ENCODE data around the gene PANK4.

Gene PANK4

DNA sequence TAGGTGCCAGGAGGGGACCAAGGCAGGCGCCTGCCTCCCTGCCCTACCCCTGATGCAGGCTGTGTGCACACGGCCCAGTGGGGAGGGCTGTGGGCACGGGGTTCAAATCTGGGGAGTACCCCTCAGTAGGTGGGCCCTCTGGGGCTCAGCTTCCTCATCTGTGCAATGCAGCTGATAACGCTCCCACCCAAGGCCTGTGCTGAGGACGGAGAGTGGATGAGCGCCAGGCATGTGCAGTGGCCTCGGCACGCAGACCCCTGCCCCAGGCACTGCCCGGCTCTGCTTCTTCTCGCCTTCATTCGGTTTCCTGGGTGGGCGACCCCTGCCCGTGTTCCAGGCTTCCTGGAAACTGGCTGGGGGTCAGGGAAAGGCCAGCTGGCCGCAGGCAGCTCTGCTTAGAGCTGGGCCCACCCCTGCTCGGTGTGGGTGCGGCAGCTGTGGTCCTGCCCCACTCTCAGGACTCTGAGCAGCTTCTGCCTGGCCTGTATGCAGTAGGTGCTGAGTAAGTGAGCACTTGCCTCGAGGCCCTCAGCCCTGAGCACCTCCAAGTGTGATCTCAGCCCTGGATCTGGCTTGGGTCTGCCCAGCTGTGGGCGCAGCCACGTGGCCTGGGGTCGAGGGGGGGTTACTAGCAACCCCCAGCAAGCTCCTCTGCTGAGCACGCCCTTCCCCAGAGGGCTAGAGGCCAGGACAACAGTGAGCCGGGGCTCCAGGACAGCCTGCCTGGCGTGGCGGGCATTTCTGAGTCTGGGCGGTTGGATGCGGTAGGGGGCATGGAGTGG lies 17.9 kb upstream of the PANK4 start:
- no peak for DNase-seq

DNA sequence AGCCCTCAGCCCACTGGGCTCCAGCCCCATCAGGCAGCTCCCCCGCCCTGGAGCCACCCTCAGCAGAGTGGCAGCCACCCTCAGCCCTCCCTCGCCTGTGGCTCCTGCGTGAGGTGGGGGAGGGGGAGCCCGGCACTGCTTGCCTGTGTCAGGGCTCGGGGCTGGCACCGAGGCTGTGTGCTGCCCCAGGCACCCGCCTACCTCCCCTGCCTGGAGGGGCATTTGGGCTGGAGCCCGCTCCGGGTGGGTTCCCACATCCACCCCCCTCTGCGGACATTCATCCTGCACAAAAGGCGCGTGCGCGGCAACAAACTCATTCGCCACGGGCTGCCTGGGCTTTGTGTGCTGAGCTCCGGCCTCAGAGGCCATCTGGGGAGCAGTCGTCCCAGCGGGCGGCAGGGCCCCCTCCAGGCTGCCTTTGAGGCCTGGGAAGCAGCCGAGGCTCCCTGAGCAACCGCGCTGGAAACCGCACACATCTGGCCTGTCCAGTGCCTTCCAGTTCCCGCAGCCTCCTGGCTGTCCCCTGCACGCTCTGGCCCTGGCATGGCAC lies 17.2 kb upstream of the PANK4 start:
- peak; percentile 68 for DNase-seq

DNA sequence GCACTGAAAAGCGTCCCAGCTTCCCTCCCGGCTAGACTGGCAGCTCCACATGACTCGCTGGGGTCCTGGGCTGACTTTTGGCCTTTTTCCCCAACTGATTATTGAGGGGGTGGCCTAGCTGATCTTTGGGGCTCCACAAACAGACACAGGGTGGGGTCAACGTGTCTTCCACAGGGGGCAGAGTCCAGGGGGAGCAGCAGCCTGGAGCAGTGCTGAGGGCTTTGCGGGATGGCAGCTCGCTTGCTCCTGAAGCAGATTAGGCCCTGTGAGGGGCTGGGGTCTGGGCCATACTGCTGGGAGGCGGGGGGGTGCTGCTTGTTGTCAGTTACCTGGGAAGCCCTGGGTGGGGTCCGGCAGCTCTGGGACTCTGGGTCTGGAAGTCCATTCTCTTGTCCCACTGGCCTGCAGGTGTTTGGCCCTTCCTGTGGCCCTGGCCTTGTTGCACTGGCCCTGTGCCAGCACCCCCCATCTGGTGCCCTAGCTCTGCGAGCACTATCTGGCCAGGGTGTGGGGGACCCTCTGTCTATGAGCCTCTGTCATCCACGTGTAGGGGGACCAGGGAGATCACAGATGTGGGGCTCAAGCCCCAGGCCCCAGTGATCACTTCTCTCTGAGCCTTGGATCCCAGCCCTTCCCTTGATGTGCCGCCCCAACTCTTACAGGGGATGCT lies 16.0 kb upstream of the PANK4 start:
- no peak for DNase-seq

DNA sequence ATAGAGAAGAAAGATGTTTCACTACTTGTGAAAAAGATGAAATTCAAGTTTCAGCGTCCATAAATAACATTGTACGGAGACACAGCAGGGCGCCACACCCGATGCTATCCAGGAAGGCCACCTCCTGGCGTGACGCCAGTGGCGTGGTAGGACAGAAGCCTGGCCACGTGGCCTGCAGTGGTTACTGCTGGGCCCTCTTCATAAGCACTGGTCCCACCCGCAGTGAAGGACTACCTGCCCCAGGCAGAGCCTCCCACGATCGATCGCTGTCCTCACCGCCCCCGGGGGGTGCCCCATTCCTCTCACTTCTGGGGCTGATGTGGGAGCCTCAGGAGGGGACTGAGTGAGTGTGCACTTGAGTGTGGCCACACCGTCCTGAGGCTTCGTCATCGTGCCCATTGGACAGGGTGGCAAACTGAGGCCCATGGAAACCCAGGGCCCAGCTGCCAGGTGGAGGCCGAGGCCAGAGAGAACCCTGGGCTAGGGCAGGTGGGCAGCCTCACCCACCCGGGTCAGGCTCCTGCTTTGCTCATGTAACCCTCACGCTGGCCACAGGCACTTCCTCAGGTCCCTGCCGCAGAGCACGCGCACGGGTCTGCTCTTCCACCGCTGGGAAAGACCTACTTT lies 15.3 kb upstream of the PANK4 start:
- no peak for DNase-seq

DNA sequence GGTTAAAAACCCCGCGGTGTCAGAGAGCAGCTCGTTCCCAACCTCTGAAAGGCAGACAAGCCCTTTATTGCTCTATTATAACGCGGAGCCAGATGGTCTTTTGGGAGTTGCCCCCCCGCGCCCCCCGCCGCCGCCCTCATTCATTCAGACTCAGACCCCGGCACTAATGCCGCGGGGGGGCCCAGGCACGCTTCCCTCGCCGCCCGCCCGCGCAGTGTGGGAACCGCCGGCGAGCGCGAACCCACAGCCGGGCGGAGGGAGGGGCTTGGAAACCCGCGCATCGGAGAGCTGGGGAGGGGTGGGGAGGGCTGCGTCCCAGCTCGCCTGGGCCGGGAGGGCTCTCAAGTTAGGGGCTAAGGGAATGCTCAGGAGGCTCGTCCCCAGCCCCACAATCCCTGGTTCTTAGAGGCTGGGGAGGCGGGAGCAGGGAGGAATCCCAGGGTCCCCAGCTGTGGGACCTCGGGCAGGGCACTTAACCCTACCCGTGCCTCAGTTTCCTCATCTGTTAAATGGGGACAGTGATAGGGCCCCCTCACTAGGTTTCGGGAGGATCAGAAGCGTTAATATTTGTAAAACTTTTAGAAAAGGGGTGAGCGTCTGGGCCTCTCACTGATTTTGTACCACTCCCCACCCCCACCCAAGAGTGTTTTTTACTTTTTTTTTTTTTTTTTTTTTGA lies 14.6 kb upstream of the PANK4 start:
- no peak for DNase-seq

DNA sequence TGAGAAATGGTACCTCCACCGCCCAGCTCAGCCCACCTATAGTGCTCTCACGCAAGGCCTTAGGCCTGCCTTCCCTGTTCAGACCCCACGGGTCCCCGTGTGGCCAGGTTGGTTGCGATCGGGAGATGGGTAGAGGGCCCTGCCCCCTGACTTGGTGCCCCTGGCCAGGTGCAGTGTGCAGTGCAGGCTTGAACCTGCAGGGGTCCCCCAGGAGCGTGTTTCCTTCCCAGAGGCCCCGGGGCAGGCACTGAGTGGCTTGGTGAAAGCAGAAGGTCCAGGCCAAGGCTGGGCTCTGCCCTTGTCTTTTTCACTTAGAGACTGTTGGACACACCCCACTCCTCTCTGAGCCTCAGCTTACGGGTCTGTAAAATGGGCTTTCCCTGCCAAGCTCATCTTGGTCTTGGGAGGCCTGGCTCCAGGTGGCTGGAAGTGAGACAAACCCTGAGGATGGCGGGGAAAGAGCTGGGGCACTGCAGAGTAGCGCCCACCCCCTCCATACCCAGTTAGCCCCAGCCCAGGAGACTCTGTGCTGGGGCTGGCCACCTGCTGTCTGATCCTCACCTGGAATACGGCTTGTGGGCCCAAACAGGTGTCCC lies 13.0 kb upstream of the PANK4 start:
- no peak for DNase-seq

DNA sequence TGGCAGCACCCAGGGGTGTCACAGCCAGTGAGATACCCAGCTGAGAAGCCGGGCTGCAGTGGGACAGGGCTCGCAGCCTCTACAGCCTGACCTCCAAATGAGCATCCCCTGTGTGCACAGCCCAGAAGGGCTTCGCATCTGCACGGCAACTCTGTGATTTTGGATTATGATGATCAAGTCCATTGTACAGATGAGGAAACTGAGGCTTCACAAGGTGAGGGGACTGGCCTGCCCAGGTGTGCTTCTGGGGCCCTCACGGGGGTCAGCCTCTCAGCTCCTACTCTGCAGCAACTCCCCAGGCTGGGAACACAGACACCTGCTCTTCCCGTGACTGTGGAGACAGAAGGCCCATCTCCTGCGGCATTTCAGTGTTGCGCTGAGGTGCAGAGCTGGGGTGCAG lies 12.5 kb upstream of the PANK4 start:
- DNase-seq = no peak

DNA sequence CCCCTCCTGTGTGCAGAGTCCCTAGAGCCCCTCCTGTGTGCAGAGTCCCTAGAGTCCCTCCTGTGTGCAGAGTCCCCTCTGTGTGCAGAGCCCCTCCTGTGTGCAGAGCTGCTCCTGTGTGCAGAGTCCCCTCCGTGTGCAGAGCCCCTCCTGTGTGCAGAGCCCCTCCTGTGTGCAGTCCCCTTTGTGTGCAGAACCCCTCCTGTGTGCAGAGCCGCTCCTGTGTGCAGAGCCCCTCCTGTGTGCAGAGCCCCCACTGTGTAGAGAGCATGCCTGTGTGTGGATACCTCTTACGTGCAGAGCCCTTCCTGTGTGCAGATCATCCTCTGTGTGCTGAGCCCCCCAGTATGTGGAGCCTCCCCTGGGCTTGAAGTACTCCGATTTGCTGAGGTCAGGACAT lies 12.0 kb upstream of the PANK4 start:
- DNase-seq = no peak

DNA sequence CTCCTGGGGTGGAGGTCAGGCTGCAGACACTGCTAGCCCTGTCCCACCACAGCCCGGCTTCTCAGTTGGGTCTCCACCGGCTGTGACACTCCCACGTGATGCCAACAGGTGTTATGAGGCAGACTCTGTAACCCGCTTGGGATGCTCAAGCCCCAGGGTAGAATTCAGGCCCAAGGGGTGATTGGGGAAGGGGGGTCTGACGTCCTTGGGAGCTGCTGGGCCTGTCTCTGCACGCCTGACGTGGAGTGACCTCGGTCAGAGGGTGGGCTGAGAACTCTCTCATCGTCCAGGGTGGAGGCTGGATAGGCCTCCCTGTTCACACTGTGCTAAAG lies 11.4 kb upstream of the PANK4 start:
- DNase-seq = no peak

DNA sequence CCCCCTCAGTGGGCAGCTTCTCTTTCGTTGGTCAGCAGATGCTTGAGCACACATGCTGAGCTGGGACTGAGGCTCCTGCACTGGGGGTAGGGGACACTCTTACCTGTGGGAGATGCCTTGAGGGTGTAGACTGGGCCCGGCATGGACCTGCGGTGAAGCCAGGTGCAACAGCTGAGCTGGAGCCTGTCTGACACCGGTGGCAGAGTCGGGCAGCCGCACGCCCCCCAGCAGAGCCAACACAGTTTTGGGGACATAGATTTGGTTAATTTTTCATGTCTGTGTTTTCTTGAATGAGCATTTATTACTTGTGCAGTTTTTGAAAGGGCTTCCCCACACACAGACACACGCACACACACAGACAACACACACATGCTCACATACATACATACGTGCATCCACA lies 9.6 kb upstream of the PANK4 start:
- DNase-seq = no peak

DNA sequence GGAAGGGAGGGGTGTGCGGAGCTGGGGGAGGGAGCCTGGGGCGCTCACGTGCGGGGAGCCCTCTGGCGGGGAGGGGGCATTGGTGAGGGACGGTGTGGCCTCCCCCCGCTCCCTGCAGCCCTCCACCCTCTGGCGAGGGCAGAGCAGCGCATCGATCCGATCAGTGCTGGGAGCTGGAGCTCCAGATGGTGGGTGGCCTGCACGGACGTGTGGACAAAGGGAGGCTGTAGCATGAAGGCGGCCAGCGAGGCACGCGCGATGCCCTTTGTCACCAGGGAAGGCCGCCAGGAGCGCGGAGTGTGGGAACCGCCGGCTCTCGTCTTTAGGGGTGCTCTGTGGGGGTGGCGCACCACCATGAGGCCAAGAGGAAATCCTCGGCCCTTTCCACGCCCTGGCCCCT lies 9.1 kb upstream of the PANK4 start:
- no peak for DNase-seq

DNA sequence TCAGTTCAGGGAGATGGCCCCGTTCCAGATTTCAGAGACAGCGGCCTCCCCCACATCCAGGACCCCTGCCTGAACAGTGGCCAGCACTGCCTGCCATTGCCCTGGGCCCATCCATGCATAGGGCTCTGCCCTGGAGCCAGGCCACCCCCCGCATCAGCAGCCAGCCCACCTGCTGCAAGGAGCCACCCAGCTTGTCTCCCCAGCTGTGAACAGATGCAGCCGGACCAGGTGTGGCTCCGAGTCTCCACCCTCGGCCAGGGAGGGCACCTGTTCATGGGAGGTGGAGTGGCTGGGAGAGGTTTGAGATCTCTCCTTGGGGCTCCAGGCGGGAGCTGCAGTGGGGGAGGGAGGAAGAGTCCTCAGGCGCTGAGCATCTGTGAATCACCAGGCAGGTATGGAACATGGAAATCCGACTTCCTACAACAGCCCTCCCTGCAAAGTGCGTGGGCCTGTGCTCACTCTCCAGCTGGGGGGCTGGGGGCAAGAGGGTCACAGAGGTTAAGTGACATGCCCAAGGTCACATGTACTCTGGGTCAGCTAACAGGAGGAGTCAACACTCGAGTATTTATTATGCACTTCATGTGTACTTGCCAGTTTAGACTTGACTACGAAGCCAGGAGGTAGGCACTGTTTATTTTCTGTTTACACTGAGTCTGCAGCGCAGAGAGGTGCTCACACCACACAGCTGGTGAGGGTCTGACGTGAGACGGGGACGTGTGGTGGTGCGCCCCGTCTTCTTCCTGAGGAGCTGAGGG lies 8.5 kb upstream of the PANK4 start:
- no peak for DNase-seq

DNA sequence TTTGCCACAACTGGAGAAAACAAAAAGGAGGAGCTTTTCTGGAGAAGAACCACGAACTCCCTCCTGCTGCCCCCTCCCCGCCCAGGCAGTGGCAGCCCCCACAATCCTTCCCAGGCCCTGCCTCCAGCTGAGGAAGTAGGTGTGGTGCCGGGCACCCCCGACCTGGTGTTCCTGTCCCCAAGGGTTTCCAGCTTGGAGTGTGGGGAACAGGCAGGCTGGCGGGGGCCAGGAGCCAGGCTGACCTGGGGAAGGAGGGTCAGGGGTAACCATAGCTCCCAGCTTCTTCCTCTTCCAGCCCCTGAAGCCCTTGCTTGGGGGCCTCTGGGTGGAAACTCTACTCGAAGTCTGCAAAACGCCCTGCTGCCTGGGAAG lies 7.9 kb upstream of the PANK4 start:
- DNase-seq = no peak

DNA sequence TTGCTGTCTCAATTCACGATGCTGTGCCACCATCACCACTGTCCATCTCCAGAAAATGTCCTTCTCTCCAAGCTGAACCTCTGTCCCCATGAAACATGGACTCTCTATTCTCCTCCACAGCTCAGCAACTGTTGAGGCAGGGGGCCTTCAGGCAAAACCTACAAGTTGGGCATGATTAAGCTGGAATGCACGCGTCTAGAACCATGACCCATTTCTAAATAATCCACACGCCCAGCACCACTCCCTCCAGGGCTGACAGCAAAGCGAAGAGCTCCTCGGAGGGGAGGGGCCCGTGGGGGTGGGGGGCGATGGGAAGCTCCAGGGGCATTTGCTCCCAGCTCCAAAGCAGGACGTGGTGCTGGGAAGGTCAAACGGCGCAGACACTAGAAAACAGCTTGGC lies 7.0 kb upstream of the PANK4 start:
- no peak for DNase-seq

DNA sequence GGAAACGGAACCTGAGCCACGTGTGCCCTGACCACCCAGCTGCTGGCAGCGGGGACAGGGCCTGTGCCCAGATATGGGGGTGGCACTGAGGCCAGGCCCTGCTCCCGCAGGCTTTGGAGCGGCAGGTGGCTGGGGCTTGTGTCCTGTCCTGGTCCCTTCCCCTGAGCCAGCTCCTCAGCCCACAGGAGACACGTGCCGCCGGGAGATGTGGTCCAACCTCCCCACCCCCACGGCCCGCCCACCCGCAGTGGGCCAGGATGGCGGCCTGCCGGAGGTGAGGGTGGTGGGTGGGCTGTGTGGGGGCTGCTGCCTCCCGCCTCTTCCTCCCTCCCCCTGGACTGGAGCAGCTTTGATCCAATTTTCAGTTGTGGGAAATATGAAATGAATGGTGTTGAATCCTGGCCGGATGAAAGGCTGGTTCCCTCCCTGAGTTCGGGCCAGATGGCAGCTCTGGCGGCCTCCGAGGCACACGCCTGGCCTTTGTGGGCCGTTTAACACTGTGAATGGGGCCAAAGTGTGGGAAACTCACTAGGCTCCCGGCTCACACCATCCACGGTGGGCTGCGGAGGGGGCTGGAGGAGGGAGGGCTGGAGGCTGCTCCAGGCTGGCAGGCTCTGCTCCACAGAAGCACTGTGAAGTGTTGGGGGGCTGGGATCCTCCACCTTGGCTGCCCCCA lies 6.2 kb upstream of the PANK4 start:
- DNase-seq = peak; percentile 35

DNA sequence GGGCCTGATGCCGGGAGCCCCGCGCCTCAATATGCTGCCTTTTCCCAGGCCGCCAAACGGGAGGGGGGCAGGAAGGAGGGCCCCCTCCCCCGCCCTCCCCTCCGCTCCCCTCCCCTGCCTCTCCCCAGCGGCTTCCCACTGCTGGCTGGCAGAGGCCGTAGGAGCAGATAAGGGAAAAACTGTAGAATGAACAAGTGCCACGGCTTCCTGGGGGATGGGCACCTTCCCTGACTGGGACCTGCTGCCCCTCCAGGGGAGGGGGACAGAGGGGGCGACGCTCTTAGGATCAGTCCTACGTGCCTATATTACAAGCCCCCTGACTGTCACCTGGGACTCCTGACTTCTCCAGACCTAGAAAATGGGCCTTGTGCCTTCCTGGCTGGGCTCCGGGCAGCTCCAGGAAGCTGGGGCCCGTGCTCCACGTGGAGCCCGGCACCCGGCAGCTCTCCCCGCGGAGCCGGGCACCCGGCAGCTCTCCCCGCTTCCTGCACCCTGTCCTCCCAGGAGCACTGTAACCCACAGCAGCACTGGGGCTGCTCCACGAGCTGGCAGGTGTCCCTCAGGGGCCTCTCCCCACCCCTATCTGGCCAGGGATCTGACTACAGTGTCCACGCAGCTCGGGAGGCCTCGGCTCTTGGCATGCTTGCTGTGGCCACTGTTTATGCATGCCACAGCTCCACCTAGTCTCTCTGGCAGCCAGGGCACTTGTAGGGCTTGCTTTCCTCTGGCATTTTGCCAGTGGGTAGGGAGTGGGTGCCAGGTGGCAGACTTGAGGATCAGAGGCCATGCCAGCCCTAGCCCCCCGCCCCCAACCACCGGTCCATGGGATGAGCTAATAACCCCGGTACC lies 4.3 kb upstream of the PANK4 start:
- no peak for DNase-seq

DNA sequence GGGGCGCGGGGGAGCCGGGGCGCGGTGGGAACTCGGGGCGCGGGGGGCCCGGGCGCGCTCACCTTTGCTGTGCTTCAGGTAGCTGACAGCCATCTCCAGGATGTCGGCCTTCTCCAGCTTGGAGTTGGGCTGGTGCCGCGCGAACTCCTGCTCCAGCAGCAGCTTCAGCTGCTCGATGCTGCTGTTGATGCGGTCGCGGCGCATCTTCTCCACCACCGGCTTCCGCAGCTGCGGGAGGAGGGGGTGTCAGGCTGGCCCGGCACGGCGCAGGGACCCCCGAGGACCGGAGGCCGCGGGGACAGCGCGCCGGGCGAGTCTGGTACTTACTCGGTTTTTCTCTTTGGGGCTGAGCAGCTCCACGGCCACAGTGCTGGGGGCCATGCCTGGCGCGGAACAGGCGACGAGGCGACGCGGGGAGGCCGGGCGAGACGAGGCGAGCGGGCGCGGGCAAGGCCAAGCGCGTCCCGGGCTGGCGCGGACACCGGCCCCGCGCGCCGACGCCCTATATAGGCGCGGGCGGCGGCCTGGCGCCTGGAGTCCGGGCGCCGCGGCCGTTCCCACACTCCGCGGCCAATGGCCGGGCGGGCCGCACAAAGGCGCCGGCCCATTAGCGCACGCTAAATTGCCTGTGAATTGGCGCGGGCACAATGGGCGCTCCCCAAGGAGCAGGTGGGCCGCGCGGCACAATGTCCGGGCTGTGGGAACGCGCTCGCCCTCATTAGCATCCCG lies 3.6 kb upstream of the PANK4 start, which contains the start of gene HES5:
TSS of gene HES5 (minus strand) at position 480 of the 729 bp plus-strand sequence. CDS start at position 381, 99 bp downstream.
- DNase-seq = peak; percentile 75

DNA sequence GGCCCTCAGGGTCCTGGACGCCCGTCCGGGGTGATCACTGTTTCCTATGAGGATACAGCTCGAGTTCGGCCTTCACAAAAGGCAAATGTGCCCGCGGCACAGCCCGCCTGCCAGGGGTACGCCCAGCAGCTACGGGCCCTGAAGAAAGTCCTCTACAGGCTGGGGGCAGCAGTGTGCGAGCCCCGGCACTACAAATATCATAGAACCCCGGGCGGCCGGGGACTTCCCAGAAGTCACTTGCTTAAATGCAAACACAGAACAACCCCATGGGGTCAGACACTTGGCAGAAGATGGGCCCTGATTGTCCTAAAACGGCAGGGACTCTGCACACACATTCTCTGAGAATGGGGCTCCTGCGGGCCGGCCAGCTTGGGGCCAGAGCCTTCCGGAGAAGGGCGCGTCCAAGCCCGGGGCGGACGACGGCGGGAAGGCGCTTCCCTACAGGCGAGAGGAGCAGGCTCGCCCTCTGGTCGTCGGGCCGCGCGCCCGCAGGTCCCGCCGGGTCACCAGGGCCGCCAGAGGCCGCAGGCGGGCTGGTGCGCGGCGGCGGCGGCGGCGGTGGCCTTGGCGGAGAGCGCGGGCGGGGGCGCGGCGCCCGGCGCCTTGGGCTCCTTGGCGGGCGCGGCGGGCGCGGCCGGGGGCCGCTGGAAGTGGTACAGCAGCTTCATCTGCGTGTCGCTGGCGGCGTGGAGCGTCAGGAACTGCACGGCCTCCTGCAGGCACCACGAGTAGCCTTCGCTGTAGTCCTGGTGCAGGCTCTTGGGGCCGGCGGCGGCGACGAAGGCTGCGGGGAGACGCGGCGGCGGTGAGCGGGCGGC lies 2.8 kb upstream of the PANK4 start:
- DNase-seq = no peak

DNA sequence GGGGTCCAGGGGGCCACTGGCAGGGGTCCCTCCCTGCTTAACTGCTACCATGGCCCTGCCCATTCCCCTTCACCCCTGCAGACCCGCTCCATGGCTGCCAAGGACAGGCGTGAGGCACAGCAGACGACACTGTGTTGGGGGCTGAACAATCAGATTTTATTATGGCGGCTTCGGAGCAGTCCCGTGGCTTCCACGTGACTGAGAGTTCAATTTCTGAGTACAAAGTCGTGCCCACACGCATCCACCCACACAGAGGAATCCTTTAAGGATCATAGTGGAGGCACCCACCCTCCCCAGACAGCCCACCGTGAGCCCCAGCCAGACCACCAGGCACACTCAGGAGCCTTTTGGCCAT lies 2.2 kb upstream of the PANK4 start:
- no peak for DNase-seq
